ENCODE results near the gene ARPC2. TPM values are rescaled to one million over a fixed set of nuclear protein-coding genes. Genes with fewer than 3 reads are reported as not detected.

Gene ARPC2
- total RNA-seq: 444 and 448 TPM in 2 replicates

DNA sequence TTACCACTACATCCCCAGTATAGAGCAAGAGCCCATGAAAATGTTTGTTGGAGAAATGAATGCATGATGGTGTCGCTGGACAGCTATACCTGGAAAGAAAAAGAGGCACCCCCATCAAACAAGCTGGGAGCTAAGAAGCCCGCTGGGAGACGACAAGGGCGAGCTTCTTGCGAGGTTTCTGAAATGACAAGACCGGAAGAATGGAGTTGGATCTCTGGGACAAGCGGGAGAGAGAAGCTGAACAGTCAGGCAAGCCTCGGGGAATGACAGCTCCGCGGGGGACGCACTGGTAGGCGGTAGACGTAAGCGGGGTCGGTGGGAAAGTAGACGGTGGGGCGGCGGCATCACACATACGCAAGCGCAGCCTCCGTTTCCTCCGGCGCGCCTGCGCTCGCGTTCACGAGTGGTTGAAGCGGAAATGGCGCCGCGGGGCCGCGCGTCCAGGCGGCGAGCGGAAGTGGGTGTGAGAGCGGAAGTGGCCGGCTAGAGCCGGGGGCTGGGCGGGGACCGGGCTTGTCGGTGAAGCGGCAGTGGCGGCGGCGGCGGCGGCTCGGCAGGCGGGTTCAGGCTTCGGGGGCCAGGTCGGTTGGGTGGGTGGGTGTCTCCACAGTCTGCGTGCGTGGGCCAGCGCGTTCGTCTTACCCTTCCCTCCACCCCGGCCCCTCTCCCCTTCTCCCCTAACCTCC is at the start of gene ARPC2:
Gene ARPC2 (plus strand): TSS at position 516 of the 686 bp plus-strand sequence. CDS start 282 bp downstream, outside the sequence.

DNA sequence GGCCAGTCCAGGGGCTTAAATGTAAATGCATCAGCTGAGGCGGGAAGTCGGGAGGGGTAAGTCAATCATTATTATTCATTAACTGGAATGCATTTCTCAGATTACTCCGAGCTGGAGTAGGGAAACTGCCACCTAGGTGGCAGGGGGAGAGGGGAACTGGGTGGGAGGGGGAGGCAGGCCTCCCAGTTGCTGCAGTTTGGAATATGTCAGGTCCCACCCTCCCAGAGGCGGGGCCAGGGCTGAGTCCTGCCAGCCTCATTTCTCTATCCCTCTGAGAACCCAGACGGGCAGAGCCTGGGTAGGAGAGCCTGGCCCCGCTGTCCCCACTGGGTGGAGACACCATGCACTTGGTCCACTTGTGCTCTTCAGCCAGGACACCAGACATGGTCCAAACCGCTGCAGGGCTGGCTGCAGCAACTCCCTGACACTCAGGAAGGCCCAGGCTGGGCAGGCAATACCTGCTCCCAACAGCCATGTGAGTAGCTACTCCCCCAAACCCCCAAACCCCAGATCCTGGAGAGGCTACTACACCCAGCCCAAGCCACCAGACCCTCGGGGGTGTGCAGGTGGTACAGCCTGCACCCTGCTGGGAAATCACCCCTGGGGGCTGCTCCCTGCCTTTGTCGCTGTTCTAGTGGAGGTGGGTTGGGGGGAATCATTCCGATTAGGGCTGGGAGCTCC is 43.9 kb downstream of the ARPC2 start, which contains the start of gene GPBAR1:
Gene GPBAR1 (plus strand): TSS at position 274 of the 681 bp plus-strand sequence. CDS start 1,710 bp downstream, outside the sequence.

DNA sequence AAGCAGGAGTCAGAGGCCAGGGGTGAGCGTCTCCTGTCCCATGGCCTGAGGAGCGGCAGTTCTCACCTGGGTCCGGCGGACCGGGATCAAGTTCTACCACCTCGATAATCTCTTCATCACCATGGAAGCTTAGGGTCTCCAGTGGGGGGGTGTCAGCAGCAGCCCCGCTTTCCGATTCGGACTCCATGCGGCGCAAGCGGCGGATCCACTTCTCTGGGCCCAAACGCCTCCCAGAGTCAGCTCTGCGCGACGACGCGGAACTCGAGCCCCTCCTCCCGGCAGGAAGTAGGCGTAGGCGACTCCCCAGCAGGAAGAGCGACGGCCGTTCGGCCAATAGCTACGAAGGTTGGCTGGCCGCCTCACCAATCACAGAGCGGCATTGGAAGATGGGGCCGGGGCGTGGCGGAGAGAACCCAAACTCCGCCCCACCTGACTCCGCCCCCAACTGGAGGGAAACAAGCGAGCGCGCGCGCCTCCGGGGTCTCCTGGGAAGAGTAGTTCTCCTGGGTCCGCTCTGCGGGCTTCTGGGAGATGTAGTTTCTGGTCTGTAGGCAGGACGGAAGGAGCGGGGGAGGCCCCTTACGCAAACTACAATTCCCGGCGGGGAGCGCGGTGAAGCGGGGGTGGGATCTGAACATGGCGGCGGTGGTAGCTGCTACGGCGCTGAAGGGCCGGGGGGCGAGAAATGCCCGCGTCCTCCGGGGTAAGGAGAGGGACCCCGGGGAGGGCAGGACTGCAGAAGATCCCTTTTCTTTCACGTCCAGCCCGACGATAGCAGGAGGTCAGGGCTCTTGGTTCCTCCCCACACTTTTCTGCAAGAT is 53.1 kb downstream of the ARPC2 start, which contains the start of the genes AAMP and PNKD:
Gene AAMP (minus strand): TSS at position 238 of the 821 bp plus-strand sequence. CDS start 51 bp downstream, at position 187.
Gene PNKD (plus strand): TSS at position 620 of the 821 bp plus-strand sequence. CDS start 17 bp downstream, at position 637.

DNA sequence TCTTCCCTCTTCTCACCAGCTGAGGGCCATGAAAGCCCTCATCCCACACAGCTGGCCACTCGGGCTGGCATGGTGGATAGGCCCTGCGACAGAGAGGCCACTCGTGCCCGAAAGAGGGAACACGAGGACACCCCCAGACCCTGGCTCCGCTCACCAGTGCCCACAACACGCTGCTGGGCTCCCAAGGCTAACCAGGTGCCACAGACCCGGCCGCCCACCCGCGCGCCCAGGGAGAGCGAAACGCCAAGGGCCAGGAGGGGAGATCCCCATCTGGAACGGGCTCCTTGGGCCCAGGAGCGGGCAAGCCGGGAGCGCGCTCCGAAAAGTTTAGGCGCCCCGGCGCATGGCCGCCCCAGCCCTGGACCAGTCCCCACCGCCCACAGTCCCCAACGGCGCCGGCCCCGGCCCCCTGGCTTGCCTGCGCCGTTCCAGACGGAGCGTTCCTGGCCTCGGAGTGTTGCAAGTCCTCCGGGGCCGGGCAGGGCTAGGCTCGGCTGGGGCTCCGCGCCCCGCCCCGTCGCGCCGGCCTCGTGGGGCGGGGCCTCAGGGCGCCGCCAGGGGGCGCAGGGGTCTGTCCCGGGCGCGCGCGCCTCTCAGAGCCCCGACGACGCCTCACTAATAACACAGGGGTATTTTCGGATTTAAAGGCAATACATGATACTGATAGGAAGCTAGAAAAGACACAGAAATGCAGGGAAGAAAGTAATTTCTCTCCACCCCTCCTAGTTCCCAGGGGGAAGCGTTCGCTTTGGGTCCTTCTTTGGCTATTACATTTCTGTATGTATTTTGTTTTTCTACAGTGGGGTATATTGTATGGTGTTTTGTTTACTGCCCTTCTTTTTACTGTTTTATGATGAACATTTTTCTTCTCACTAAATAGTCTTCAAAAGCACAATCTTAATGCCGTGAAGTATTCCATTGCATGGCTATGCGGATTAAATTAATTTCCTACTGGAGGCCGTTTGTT is 75.3 kb downstream of the ARPC2 start, which contains the start of gene TMBIM1:
Gene TMBIM1 (minus strand): TSS at position 456 of the 967 bp plus-strand sequence. CDS start 10,362 bp downstream, outside the sequence.

Other genes starting within 250 kb of the ARPC2 start
- gene TNS1, start 214.2 kb upstream of the ARPC2 start, total RNA-seq: 61.2 and 79.7 TPM in 2 replicates
- gene RUFY4, start 147.9 kb upstream of the ARPC2 start, total RNA-seq: not detected in 2 replicates
- gene CXCR2, start 91.2 kb upstream of the ARPC2 start, total RNA-seq: not detected in 2 replicates
- not detected in 2 replicates for gene CXCR1, start 50.2 kb upstream of the ARPC2 start, total RNA-seq
- gene GPBAR1, start 43.8 kb downstream of the ARPC2 start, total RNA-seq: not detected in 2 replicates
- 86.7 and 116 TPM in 2 replicates for gene AAMP, start 52.9 kb downstream of the ARPC2 start, total RNA-seq
- gene PNKD, start 53.3 kb downstream of the ARPC2 start, total RNA-seq: 32.9 and 36.3 TPM in 2 replicates
- gene TMBIM1, start 75.3 kb downstream of the ARPC2 start, total RNA-seq: 109 and 139 TPM in 2 replicates
- gene CATIP, start 139.7 kb downstream of the ARPC2 start, total RNA-seq: not detected in 2 replicates
- under 0.01 TPM in 2 replicates for gene SLC11A1, start 165.1 kb downstream of the ARPC2 start, total RNA-seq
- gene CTDSP1, start 182.7 kb downstream of the ARPC2 start, total RNA-seq: 87.0 and 94.2 TPM in 2 replicates
- gene VIL1, start 201.9 kb downstream of the ARPC2 start, total RNA-seq: not detected in 2 replicates